ENCODE data around the gene DCAF7.
A peak's percentile ranks its signal among the peaks of the same experiment; 100 is the strongest.

The DCAF7 gene

GRCh38 chr17:63573634-63574033, 23.4 kb downstream of the DCAF7 start:
- no peak overlapping the region for H3K9ac ChIP-seq (ENCODE audit: low read depth, low read length)
- H3K9me3 ChIP-seq (ENCODE audit: control insufficient read depth, insufficient read depth, low read length): no peaks in the 10 kb centered on the region
- no peaks in the 10 kb centered on the region for H3K4me1 ChIP-seq (ENCODE audit: insufficient read depth, low read length)
- H3K36me3 ChIP-seq (ENCODE audit: insufficient read depth, low read length): no peaks in the 10 kb centered on the region

- Histone ChIP-seq H3K9ac (ENCODE audit: low read depth, low read length) (no peak overlapping the region), H3K4me1 (ENCODE audit: insufficient read depth, low read length) (peaks cover 4% of the 10 kb centered on the region; the same call in 1 of the 2 replicates), H3K36me3 (ENCODE audit: insufficient read depth, low read length) (peaks cover 20% of the 10 kb centered on the region; the same call in 1 of the 2 replicates), H3K9me3 (ENCODE audit: control insufficient read depth, insufficient read depth, low read length) (no peaks in the 10 kb centered on the region)
Measured at GRCh38 chr17:63578027-63578768, 27.9 kb downstream of the DCAF7 start.

- peaks cover 25% of the 10 kb centered on the region; the same call in 1 of the 2 replicates for H3K36me3 ChIP-seq (ENCODE audit: insufficient read depth, low read length)
- no peaks in the 10 kb centered on the region for H3K9me3 ChIP-seq (ENCODE audit: control insufficient read depth, insufficient read depth, low read length)
- no peak overlapping the region for H3K9ac ChIP-seq (ENCODE audit: low read depth, low read length)
- H3K4me1 ChIP-seq (ENCODE audit: insufficient read depth, low read length): peaks cover 4% of the 10 kb centered on the region; the same call in 1 of the 2 replicates
Measured at GRCh38 chr17:63578769-63579111, 28.5 kb downstream of the DCAF7 start.

- no peak overlapping the region for H3K9ac ChIP-seq (ENCODE audit: low read depth, low read length)
- H3K9me3 ChIP-seq (ENCODE audit: control insufficient read depth, insufficient read depth, low read length): no peaks in the 10 kb centered on the region
- H3K4me1 ChIP-seq (ENCODE audit: insufficient read depth, low read length): peaks cover 4% of the 10 kb centered on the region; the same call in 1 of the 2 replicates
- H3K36me3 ChIP-seq (ENCODE audit: insufficient read depth, low read length): peaks cover 29% of the 10 kb centered on the region
Measured at GRCh38 chr17:63579633-63580032, 29.4 kb downstream of the DCAF7 start.

GRCh38 chr17:63587770-63588169, 37.5 kb downstream of the DCAF7 start:
- Histone ChIP-seq H3K4me1 (ENCODE audit: insufficient read depth, low read length) (no peaks in the 10 kb centered on the region), H3K36me3 (ENCODE audit: insufficient read depth, low read length) (peaks cover 45% of the 10 kb centered on the region), H3K9ac (ENCODE audit: low read depth, low read length) (no peak overlapping the region), H3K9me3 (ENCODE audit: control insufficient read depth, insufficient read depth, low read length) (no peaks in the 10 kb centered on the region)

- Histone ChIP-seq H3K9me3 (ENCODE audit: control insufficient read depth, insufficient read depth, low read length) (no peaks in the 10 kb centered on the region), H3K9ac (ENCODE audit: low read depth, low read length) (no peak overlapping the region), H3K36me3 (ENCODE audit: insufficient read depth, low read length) (peaks cover 35% of the 10 kb centered on the region), H3K4me1 (ENCODE audit: insufficient read depth, low read length) (no peaks in the 10 kb centered on the region)
Measured at GRCh38 chr17:63588797-63589196, 38.5 kb downstream of the DCAF7 start.

- Histone ChIP-seq H3K9ac (ENCODE audit: low read depth, low read length) (no peak overlapping the region), H3K9me3 (ENCODE audit: control insufficient read depth, insufficient read depth, low read length) (no peaks in the 10 kb centered on the region), H3K4me1 (ENCODE audit: insufficient read depth, low read length) (no peaks in the 10 kb centered on the region), H3K36me3 (ENCODE audit: insufficient read depth, low read length) (peaks cover 33% of the 10 kb centered on the region)
Measured at GRCh38 chr17:63589646-63590045, 39.4 kb downstream of the DCAF7 start.

GRCh38 chr17:63592797-63593196, 42.5 kb downstream of the DCAF7 start:
- H3K36me3 ChIP-seq (ENCODE audit: insufficient read depth, low read length): peaks cover 33% of the 10 kb centered on the region
- H3K9ac ChIP-seq (ENCODE audit: low read depth, low read length): no peak overlapping the region
- H3K4me1 ChIP-seq (ENCODE audit: insufficient read depth, low read length): no peaks in the 10 kb centered on the region
- H3K9me3 ChIP-seq (ENCODE audit: control insufficient read depth, insufficient read depth, low read length): no peaks in the 10 kb centered on the region

- H3K9me3 ChIP-seq (ENCODE audit: control insufficient read depth, insufficient read depth, low read length): no peaks in the 10 kb centered on the region
- no peaks in the 10 kb centered on the region for H3K4me1 ChIP-seq (ENCODE audit: insufficient read depth, low read length)
- H3K9ac ChIP-seq (ENCODE audit: low read depth, low read length): no peak overlapping the region
- H3K36me3 ChIP-seq (ENCODE audit: insufficient read depth, low read length): peaks cover 15% of the 10 kb centered on the region; the same call in 1 of the 2 replicates
Measured at GRCh38 chr17:63595132-63595531, 44.9 kb downstream of the DCAF7 start.

- Histone ChIP-seq H3K9ac (ENCODE audit: low read depth, low read length) (no peak overlapping the region), H3K9me3 (ENCODE audit: control insufficient read depth, insufficient read depth, low read length) (no peaks in the 10 kb centered on the region), H3K36me3 (ENCODE audit: insufficient read depth, low read length) (no peaks in the 10 kb centered on the region), H3K4me1 (ENCODE audit: insufficient read depth, low read length) (peaks cover 4% of the 10 kb centered on the region)
Measured at GRCh38 chr17:63596856-63597586, 46.7 kb downstream of the DCAF7 start.

- no peaks in the 10 kb centered on the region for H3K36me3 ChIP-seq (ENCODE audit: insufficient read depth, low read length)
- no peak overlapping the region for H3K9ac ChIP-seq (ENCODE audit: low read depth, low read length)
- no peaks in the 10 kb centered on the region for H3K9me3 ChIP-seq (ENCODE audit: control insufficient read depth, insufficient read depth, low read length)
- H3K4me1 ChIP-seq (ENCODE audit: insufficient read depth, low read length): peaks cover 4% of the 10 kb centered on the region
Measured at GRCh38 chr17:63598281-63598680, 48.0 kb downstream of the DCAF7 start.

GRCh38 chr17:63600569-63601438, 50.5 kb downstream of the DCAF7 start, which contains the start of gene TACO1:
Gene TACO1 (plus strand): TSS chr17:63600895. CDS start chr17:63601084, 189 bp downstream.
- H3K36me3 ChIP-seq (ENCODE audit: insufficient read depth, low read length): peaks cover 9% of the 10 kb centered on the region; the same call in 1 of the 2 replicates
- H3K9ac ChIP-seq (ENCODE audit: low read depth, low read length): peak within 1 kb of the TSS; percentile 72
- peaks cover 4% of the 10 kb centered on the region for H3K4me1 ChIP-seq (ENCODE audit: insufficient read depth, low read length)
- H3K9me3 ChIP-seq (ENCODE audit: control insufficient read depth, insufficient read depth, low read length): no peaks in the 10 kb centered on the region

- Histone ChIP-seq H3K9ac (ENCODE audit: low read depth, low read length) (peak overlapping the region; percentile 72), H3K36me3 (ENCODE audit: insufficient read depth, low read length) (peaks cover 17% of the 10 kb centered on the region), H3K9me3 (ENCODE audit: control insufficient read depth, insufficient read depth, low read length) (no peaks in the 10 kb centered on the region), H3K4me1 (ENCODE audit: insufficient read depth, low read length) (peaks cover 4% of the 10 kb centered on the region)
Measured at GRCh38 chr17:63601439-63602371, 51.4 kb downstream of the DCAF7 start.

Data from ES-I3 (cell line).